ENCODE data around the gene CSPG5. TPM values are rescaled to one million over a fixed set of nuclear protein-coding genes. Genes with fewer than 3 reads are reported as not detected.

CSPG5 gene
- total and polyA plus RNA-seq, 9 donors, result 0.11 to 0.45 (median 0.30) TPM; not detected in 2

DNA sequence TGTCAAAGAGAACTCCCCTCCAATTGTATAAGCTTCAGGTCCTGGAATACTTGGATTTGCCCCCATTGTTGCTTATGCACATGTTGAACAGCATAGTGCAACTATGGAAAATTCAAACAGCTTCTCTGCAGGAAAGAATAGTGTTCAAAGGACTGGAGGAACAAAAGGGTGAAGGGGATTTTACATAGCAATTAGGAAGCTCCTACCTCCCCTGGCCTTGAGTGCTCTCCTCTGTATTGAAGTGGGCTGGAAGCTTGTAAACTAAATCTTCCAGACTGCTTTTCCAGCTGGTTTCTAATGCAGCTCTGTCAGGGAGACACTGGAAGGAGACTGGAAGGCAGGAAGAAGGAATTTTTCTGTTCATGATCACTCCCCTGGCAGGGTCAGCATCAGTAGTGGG is 57.9 kb downstream of the CSPG5 start:
- Histone ChIP-seq H3K9me3 (no peaks in the 10 kb centered on the region), H3K4me3 (no peak overlapping the region), H3K27me3 (no peaks in the 10 kb centered on the region), H3K36me3 (no peaks in the 10 kb centered on the region), H3K4me1 (ENCODE audit: insufficient read depth) (peaks cover 5% of the 10 kb centered on the region), H3K27ac (no peak overlapping the region)
- intact Hi-C loops (cut with DNase I), result loop anchor here in 3 of 4 donors (5.0 to 10.0 kb wide), 2 partner anchors 267 to 634 kb away; no protein-coding TSS in a partner anchor
- TF ChIP-seq POLR2A (IDR thresholded peaks at IDR 0.05) (no peak), EP300 (IDR thresholded peaks at IDR 0.05) (no peak), CTCF (IDR thresholded peaks at IDR 0.05) (no peak)
- no peak for DNase-seq

DNA sequence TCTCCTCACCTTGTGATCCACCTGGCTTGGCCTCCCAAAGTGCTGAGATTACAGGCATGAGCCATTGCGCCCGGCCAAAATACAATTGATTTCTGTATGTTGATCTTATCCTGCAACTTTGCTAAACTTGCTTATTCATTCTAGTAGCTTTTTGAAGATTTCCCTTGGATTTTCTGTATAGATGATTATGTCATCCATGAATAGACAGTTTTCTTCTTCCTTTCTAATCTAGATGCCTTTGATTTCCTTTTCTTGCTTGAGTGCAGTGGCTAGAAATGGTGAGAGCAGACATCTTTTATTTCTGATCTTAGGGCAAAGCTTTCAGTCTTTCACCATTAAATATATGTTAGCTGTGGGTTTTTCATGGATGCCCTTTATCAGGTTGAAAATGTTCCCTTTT is 60.7 kb downstream of the CSPG5 start:
- Histone ChIP-seq H3K9me3 (no peaks in the 10 kb centered on the region), H3K4me3 (no peak overlapping the region), H3K36me3 (no peaks in the 10 kb centered on the region), H3K27me3 (no peaks in the 10 kb centered on the region), H3K4me1 (ENCODE audit: insufficient read depth) (peaks cover 5% of the 10 kb centered on the region), H3K27ac (no peak overlapping the region)
- WGBS, 3 donors, result 92 to 98% (median 97%) methylated on average over 2 of the region's 2 CpGs
- TF ChIP-seq POLR2A (IDR thresholded peaks at IDR 0.05) (no peak), EP300 (IDR thresholded peaks at IDR 0.05) (no peak), CTCF (IDR thresholded peaks at IDR 0.05) (no peak)
- intact Hi-C loops (cut with DNase I), result no loop called here
- no peak for DNase-seq

- Histone ChIP-seq H3K36me3 (no peaks in the 10 kb centered on the region), H3K4me3 (no peak overlapping the region), H3K4me1 (ENCODE audit: insufficient read depth) (peaks cover 6% of the 10 kb centered on the region), H3K27ac (peak overlapping the region in 1 of 2 donors; percentile 96), H3K27me3 (no peaks in the 10 kb centered on the region), H3K9me3 (no peaks in the 10 kb centered on the region)
- intact Hi-C loops (cut with DNase I), result no loop called here
- TF ChIP-seq CTCF (IDR thresholded peaks at IDR 0.05) (no peak), EP300 (IDR thresholded peaks at IDR 0.05) (no peak), POLR2A (IDR thresholded peaks at IDR 0.05) (no peak)
- WGBS, 3 donors, result 5 to 6% (median 5%) methylated on average over 5 of the region's 5 CpGs
- DNase-seq, result peak in 1 of 5 donors; percentile 33
Measured at GRCh38 chr3:47515864-47516319, 62.8 kb downstream of the CSPG5 start.

GRCh38 chr3:47515100-47515499 is 63.6 kb downstream of the CSPG5 start:
- no peak for DNase-seq
- WGBS, 3 donors, result 11 to 26% (median 19%) methylated on average over 5 of the region's 5 CpGs
- Histone ChIP-seq H3K27ac (peak overlapping the region in 1 of 2 donors; percentile 96), H3K9me3 (no peaks in the 10 kb centered on the region), H3K27me3 (no peaks in the 10 kb centered on the region), H3K4me3 (no peak overlapping the region), H3K4me1 (ENCODE audit: insufficient read depth) (peaks cover 6% of the 10 kb centered on the region), H3K36me3 (no peaks in the 10 kb centered on the region)
- intact Hi-C loops (cut with DNase I), result no loop called here
- TF ChIP-seq POLR2A (IDR thresholded peaks at IDR 0.05) (no peak), CTCF (IDR thresholded peaks at IDR 0.05) (no peak), EP300 (IDR thresholded peaks at IDR 0.05) (no peak)
